K562 (cell line): Measurements from ENCODE around the gene SMC4. TPM values are rescaled to one million over a fixed set of nuclear protein-coding genes. Genes with fewer than 3 reads are reported as not detected.

Source experiments
- EGR1 ChIP-seq: fragments of 450-650 bp; conservative IDR thresholded peaks from 2 replicates; pipeline ENCODE4 v1.6.1; 2017; ENCODE audit warnings: mild to moderate bottlenecking
- MLLT1 ChIP-seq, 2 experiments: fragments of 450-650 bp; IDR thresholded peaks; 2 replicates each; pipeline ENCODE4 v1.6.1; 2016
- NKRF ChIP-seq: fragments of 450-650 bp; IDR thresholded peaks from 2 replicates; pipeline ENCODE4 v1.6.1; 2016; ENCODE audit warnings: borderline replicate concordance
- PML ChIP-seq: IDR thresholded peaks from 2 replicates; pipeline ENCODE4 v1.6.1; 2012; ENCODE audit warnings: low read length, inconsistent platforms
- POLR2A ChIP-seq: fragments of 450-650 bp; conservative IDR thresholded peaks from 2 replicates; pipeline ENCODE4 v1.6.1; 2016
- POLR2H ChIP-seq: IDR thresholded peaks from 2 replicates; pipeline ENCODE4 v1.6.1; 2016; ENCODE audit warnings: missing genetic modification characterization, low read depth, mild to moderate bottlenecking, control low read depth, missing compliant biosample characterization, moderate library complexity
- SAP30 ChIP-seq: fragments of 200-600 bp; sonication (generic); IDR thresholded peaks from 2 replicates; pipeline ENCODE4 v1.6.1; 2012; ENCODE audit warnings: borderline replicate concordance, low read depth, mild to moderate bottlenecking, moderate library complexity, low read length, control low read depth, inconsistent platforms; ENCODE audit not compliant: insufficient read depth, poor library complexity, severe bottlenecking
- TEAD4 ChIP-seq, 2 experiments: sonication (generic) in 1 of 2; formaldehyde crosslinking in 1 of 2; IDR thresholded peaks; 2 replicates each; pipeline versions ENCODE4 v1.6.1 to v1.8.0; 2012 to 2022; ENCODE audit warnings: borderline replicate concordance in 1 of 2, inconsistent platforms in 1 of 2, low read length in 1 of 2, mild to moderate bottlenecking in 1 of 2, missing genetic modification reagents in 1 of 2
- THRB ChIP-seq: fragments of 450-650 bp; formaldehyde crosslinking; conservative IDR thresholded peaks from 2 replicates; pipeline ENCODE4 v1.4.0; 2022; ENCODE audit warnings: mild to moderate bottlenecking, missing genetic modification characterization
- ZNF76 ChIP-seq: fragments of 250-450 bp; sonication (Bioruptor Pico); IDR thresholded peaks from 2 replicates; pipeline ENCODE4 v1.4.0; 2020; ENCODE audit warnings: mild to moderate bottlenecking, moderate library complexity, borderline replicate concordance
- polyA plus RNA-seq, 8 experiments: library from polyadenylated mRNA; depleted of rRNA in 4 of 8; stranded (reverse) in 5 of 8; unstranded in 3 of 8; fragments of >200 nt; fragmentation: Nextera tagmentation in 2 of 8; fragmentation: Illumina TruSeq in 1 of 8; extraction: Ambion mirVana in 2 of 8; extraction: Trizol in 1 of 8; gene quantifications; 2 replicates each; pipeline versions ENCODE4 v1.2.1 to v1.2.3, GENCODE V29; 2011 to 2014; ENCODE audit warnings: inconsistent platforms in 1 of 8, missing spikeins in 1 of 8
- total RNA-seq, 7 experiments: library from RNA; depleted of rRNA in 6 of 7; stranded (reverse); fragments of >200 nt in 6 of 7; fragmentation: Illumina TruSeq in 2 of 7; extraction: Trizol in 2 of 7; gene quantifications; 2 replicates each; pipeline versions ENCODE4 v1.2.1 to v1.2.3, GENCODE V29; 2011 to 2021; ENCODE audit warnings: low replicate concordance in 1 of 7
- TF ChIP-seq, protein P1 (sequence below): fragments of 450-650 bp; IDR thresholded peaks from 2 replicates; pipeline ENCODE4 v1.6.1; 2018; ENCODE audit not compliant: partially characterized antibody

Gene SMC4
- total and polyA plus RNA-seq, 9 of the 15 experiments (the other 6 are each of a cell fraction or from before 2014, with no cell fraction given): 87.9 to 347 (median 176) TPM

GRCh38 chr3:160401291-160402095 is 2.0 kb downstream of the SMC4 start (continued):
- TF ChIP-seq PML (peak; percentile 15; the same call in 1 of the 2 replicates), POLR2A (peak; percentile 44; the same call in 1 of the 2 replicates), ZNF76 (CRISPR knock-in tag) (no peak), THRB (CRISPR knock-in tag) (no peak), SAP30 (peak; percentile 17), POLR2H (peak; percentile 46; the same call in 1 of the 2 replicates), NKRF (peak; percentile 24; the same call in 1 of the 2 replicates), EGR1 (peak; percentile 74), MLLT1 (IDR thresholded peaks at IDR 0.05) (0 out of 4 replicates have a peak, but pooled peaks of 1 of the 2 experiments have one; percentile 4), TEAD4 (IDR thresholded peaks at IDR 0.05; ENCODE audit: low read length) (peak; percentile 21; the same call in 1 of the 2 replicates), TEAD4 (CRISPR knock-in tag; IDR thresholded peaks at IDR 0.05; ENCODE audit: borderline replicate concordance) (no peak)
- TF ChIP-seq, protein P1, sequence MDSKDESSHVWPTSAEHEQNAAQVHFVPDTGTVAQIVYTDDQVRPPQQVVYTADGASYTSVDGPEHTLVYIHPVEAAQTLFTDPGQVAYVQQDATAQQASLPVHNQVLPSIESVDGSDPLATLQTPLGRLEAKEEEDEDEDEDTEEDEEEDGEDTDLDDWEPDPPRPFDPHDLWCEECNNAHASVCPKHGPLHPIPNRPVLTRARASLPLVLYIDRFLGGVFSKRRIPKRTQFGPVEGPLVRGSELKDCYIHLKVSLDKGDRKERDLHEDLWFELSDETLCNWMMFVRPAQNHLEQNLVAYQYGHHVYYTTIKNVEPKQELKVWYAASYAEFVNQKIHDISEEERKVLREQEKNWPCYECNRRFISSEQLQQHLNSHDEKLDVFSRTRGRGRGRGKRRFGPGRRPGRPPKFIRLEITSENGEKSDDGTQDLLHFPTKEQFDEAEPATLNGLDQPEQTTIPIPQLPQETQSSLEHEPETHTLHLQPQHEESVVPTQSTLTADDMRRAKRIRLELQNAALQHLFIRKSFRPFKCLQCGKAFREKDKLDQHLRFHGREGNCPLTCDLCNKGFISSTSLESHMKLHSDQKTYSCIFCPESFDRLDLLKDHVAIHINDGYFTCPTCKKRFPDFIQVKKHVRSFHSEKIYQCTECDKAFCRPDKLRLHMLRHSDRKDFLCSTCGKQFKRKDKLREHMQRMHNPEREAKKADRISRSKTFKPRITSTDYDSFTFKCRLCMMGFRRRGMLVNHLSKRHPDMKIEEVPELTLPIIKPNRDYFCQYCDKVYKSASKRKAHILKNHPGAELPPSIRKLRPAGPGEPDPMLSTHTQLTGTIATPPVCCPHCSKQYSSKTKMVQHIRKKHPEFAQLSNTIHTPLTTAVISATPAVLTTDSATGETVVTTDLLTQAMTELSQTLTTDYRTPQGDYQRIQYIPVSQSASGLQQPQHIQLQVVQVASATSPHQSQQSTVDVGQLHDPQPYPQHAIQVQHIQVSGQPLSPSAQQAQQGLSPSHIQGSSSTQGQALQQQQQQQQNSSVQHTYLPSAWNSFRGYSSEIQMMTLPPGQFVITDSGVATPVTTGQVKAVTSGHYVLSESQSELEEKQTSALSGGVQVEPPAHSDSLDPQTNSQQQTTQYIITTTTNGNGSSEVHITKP: no peak
